ENCODE results near the gene IL1R1.

The IL1R1 gene

GRCh38 chr2:102129082-102129481 is 13.5 kb upstream of the IL1R1 start:
- Histone ChIP-seq H3K9me2 (ENCODE audit: low read depth, low read length) (no peaks in the 10 kb centered on the region), H3K79me2 (ENCODE audit: insufficient read depth, low read length) (no peaks in the 10 kb centered on the region), H3K9ac (ENCODE audit: low read length) (no peak overlapping the region), H2AFZ (ENCODE audit: low read length) (no peak overlapping the region), H3K36me3 (ENCODE audit: insufficient read depth, low read length) (no peaks in the 10 kb centered on the region), H3K4me2 (ENCODE audit: low read length) (no peak overlapping the region), H3K4me3 (ENCODE audit: low read depth, low read length, poor library complexity, severe bottlenecking) (no peak overlapping the region), H3K4me1 (ENCODE audit: insufficient read depth, low read length, severe bottlenecking) (no peaks in the 10 kb centered on the region), H3K27ac (ENCODE audit: low read depth, low read length, poor library complexity, severe bottlenecking) (no peak overlapping the region), H3K9me3 (ENCODE audit: low read length) (no peaks in the 10 kb centered on the region), H3F3A (ENCODE audit: insufficient read depth, low read length) (no peaks in the 10 kb centered on the region), H3K27me3 (ENCODE audit: insufficient read depth, low read length) (no peaks in the 10 kb centered on the region), H4K20me1 (ENCODE audit: insufficient read depth, low read length) (no peaks in the 10 kb centered on the region)
- TF ChIP-seq, protein P1, sequence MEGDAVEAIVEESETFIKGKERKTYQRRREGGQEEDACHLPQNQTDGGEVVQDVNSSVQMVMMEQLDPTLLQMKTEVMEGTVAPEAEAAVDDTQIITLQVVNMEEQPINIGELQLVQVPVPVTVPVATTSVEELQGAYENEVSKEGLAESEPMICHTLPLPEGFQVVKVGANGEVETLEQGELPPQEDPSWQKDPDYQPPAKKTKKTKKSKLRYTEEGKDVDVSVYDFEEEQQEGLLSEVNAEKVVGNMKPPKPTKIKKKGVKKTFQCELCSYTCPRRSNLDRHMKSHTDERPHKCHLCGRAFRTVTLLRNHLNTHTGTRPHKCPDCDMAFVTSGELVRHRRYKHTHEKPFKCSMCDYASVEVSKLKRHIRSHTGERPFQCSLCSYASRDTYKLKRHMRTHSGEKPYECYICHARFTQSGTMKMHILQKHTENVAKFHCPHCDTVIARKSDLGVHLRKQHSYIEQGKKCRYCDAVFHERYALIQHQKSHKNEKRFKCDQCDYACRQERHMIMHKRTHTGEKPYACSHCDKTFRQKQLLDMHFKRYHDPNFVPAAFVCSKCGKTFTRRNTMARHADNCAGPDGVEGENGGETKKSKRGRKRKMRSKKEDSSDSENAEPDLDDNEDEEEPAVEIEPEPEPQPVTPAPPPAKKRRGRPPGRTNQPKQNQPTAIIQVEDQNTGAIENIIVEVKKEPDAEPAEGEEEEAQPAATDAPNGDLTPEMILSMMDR (IDR thresholded peaks at IDR 0.05; ENCODE audit: low read length), result no peak
- TF ChIP-seq EZH2 (IDR thresholded peaks at IDR 0.05; ENCODE audit: borderline replicate concordance, low read length), result no peak

DNA sequence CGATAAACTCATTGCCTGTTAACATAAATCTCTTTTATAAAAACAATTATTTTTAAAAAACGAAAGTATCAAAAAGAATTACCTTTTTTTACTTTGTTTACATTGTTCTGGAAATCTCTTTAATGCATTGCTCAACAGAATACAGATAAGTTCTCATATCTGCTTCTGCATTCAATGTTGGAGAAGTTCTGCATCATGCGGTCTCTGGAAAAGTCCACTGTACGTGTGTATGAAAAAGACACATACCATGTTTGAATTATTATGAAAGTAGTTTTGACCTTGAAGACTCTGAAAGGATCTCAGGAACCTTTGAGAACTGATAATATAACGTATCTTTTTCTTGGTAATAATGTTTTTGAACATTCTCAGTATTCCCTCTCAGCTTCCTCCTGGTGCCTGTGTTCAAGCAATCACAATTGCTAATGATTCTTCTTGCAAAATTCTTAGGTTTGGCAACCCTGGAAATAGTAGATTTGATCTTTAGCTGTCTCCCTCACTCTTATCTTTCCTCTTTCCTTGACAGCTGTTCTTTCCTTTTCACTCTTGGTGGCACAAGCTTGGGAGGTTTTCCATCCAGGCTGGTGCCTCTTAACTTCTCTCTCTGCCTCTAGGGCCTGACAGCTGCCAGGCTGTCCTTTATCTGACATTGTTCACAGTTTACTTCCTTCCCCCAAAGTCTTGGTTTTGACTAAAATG is 12.4 kb upstream of the IL1R1 start:
- H3K9me2 ChIP-seq (ENCODE audit: low read depth, low read length), result no peaks in the 10 kb centered on the region
- TF ChIP-seq EZH2 (IDR thresholded peaks at IDR 0.05; ENCODE audit: borderline replicate concordance, low read length), result no peak
- TF ChIP-seq, protein P1 (IDR thresholded peaks at IDR 0.05; ENCODE audit: low read length), result no peak
- no peaks in the 10 kb centered on the region for H3K36me3 ChIP-seq (ENCODE audit: insufficient read depth, low read length)
- H3K4me1 ChIP-seq (ENCODE audit: insufficient read depth, low read length, severe bottlenecking), result no peaks in the 10 kb centered on the region
- H3K27ac ChIP-seq (ENCODE audit: low read depth, low read length, poor library complexity, severe bottlenecking), result no peak overlapping the region
- H3K4me2 ChIP-seq (ENCODE audit: low read length), result no peak overlapping the region
- H3F3A ChIP-seq (ENCODE audit: insufficient read depth, low read length), result no peaks in the 10 kb centered on the region
- no peak overlapping the region for H3K9ac ChIP-seq (ENCODE audit: low read length)
- H3K79me2 ChIP-seq (ENCODE audit: insufficient read depth, low read length), result no peaks in the 10 kb centered on the region
- no peaks in the 10 kb centered on the region for H3K9me3 ChIP-seq (ENCODE audit: low read length)
- no peak overlapping the region for H2AFZ ChIP-seq (ENCODE audit: low read length)
- H3K27me3 ChIP-seq (ENCODE audit: insufficient read depth, low read length), result no peaks in the 10 kb centered on the region
- no peak overlapping the region for H3K4me3 ChIP-seq (ENCODE audit: low read depth, low read length, poor library complexity, severe bottlenecking)
- H4K20me1 ChIP-seq (ENCODE audit: insufficient read depth, low read length), result no peaks in the 10 kb centered on the region

DNA sequence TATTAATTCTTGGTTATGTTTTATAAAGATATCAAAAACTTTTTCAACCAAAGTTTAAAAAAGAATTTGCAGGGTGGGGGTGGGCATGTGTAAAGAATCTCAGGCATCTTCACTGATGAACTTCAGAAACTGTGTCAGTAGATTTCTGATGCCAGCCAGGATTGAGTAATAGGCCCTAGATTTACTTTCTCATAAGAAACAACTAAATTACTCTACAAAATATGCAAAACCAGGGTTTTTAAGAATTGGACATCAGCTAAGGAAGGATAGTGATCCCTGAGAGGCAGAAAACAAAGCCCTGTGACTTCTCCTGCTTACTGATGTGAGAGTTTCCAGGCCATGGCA is 11.9 kb upstream of the IL1R1 start:
- H3K27me3 ChIP-seq (ENCODE audit: insufficient read depth, low read length), result no peaks in the 10 kb centered on the region
- no peak overlapping the region for H3K4me2 ChIP-seq (ENCODE audit: low read length)
- H3K9ac ChIP-seq (ENCODE audit: low read length), result no peak overlapping the region
- H3K9me2 ChIP-seq (ENCODE audit: low read depth, low read length), result no peaks in the 10 kb centered on the region
- no peaks in the 10 kb centered on the region for H3K9me3 ChIP-seq (ENCODE audit: low read length)
- no peak overlapping the region for H3K4me3 ChIP-seq (ENCODE audit: low read depth, low read length, poor library complexity, severe bottlenecking)
- no peaks in the 10 kb centered on the region for H3K36me3 ChIP-seq (ENCODE audit: insufficient read depth, low read length)
- H3K79me2 ChIP-seq (ENCODE audit: insufficient read depth, low read length), result no peaks in the 10 kb centered on the region
- H3K27ac ChIP-seq (ENCODE audit: low read depth, low read length, poor library complexity, severe bottlenecking), result no peak overlapping the region
- no peak for TF ChIP-seq EZH2 (IDR thresholded peaks at IDR 0.05; ENCODE audit: borderline replicate concordance, low read length)
- TF ChIP-seq, protein P1 (IDR thresholded peaks at IDR 0.05; ENCODE audit: low read length), result no peak
- no peak overlapping the region for H2AFZ ChIP-seq (ENCODE audit: low read length)
- H4K20me1 ChIP-seq (ENCODE audit: insufficient read depth, low read length), result no peaks in the 10 kb centered on the region
- no peaks in the 10 kb centered on the region for H3K4me1 ChIP-seq (ENCODE audit: insufficient read depth, low read length, severe bottlenecking)
- H3F3A ChIP-seq (ENCODE audit: insufficient read depth, low read length), result no peaks in the 10 kb centered on the region

Measured in OCI-LY1 (cell line).